ENCODE measurements around the gene PCBD2.
A peak's percentile ranks its signal among the peaks of the same experiment; 100 is the strongest.
"Not testable (repeated sequence)": the region's sequence is repeated elsewhere in the genome, so short reads cannot be mapped to it uniquely, and the experiment has no call there.

PCBD2 gene

GRCh38 chr5:134964359-134965270 lies 59.7 kb downstream of the PCBD2 start:
- no peak for DNase-seq

- no peak for DNase-seq
Observed at GRCh38 chr5:134965271-134965825, 60.4 kb downstream of the PCBD2 start.

GRCh38 chr5:134967607-134968006 lies 62.7 kb downstream of the PCBD2 start, which contains the start of gene CATSPER3:
CATSPER3 (plus strand) TSS chr5:134967907; CDS start chr5:134967992, 85 bp downstream.
- DNase-seq = no peak

GRCh38 chr5:134968055-134968454 lies 63.1 kb downstream of the PCBD2 start:
- no peak for DNase-seq

GRCh38 chr5:134969166-134969565 lies 64.2 kb downstream of the PCBD2 start:
- DNase-seq = no peak

- DNase-seq = no peak
Observed at GRCh38 chr5:134975078-134975715, 70.3 kb downstream of the PCBD2 start.

- DNase-seq = no peak
Observed at GRCh38 chr5:134975843-134976242, 70.9 kb downstream of the PCBD2 start.

- no peak for DNase-seq
Observed at GRCh38 chr5:134976841-134977240, 71.9 kb downstream of the PCBD2 start.

- no peak for DNase-seq
Observed at GRCh38 chr5:134979416-134979815, 74.5 kb downstream of the PCBD2 start.

GRCh38 chr5:134982230-134982629 lies 77.3 kb downstream of the PCBD2 start:
- no peak for DNase-seq

- peak; percentile 34 for DNase-seq
Observed at GRCh38 chr5:134989266-134989830, 84.4 kb downstream of the PCBD2 start.

- not testable (repeated sequence) for DNase-seq
Observed at GRCh38 chr5:134990183-134990582, 85.3 kb downstream of the PCBD2 start.

GRCh38 chr5:134992148-134992547 lies 87.2 kb downstream of the PCBD2 start:
- no peak for DNase-seq

GRCh38 chr5:134993161-134993560 lies 88.2 kb downstream of the PCBD2 start:
- no peak for DNase-seq

- no peak for DNase-seq
Observed at GRCh38 chr5:134994560-134995156, 89.7 kb downstream of the PCBD2 start.

- no peak for DNase-seq
Observed at GRCh38 chr5:134995850-134996402, 91.0 kb downstream of the PCBD2 start.

- DNase-seq = no peak
Observed at GRCh38 chr5:134997015-134997414, 92.1 kb downstream of the PCBD2 start.

GRCh38 chr5:134998068-134998467 lies 93.1 kb downstream of the PCBD2 start:
- DNase-seq = not testable (repeated sequence)

- no peak for DNase-seq
Observed at GRCh38 chr5:135004376-135004775, 99.4 kb downstream of the PCBD2 start.

- no peak for DNase-seq
Observed at GRCh38 chr5:135005076-135005475, 100.1 kb downstream of the PCBD2 start.

GRCh38 chr5:135007305-135007704 lies 102.4 kb downstream of the PCBD2 start:
- DNase-seq = no peak

GRCh38 chr5:135007749-135008363 lies 102.9 kb downstream of the PCBD2 start:
- no peak for DNase-seq
